GM21390 (cell line): ENCODE measurements around the gene CGB5.
"Not testable (repeated sequence)": the region's sequence is repeated elsewhere in the genome, so short reads cannot be mapped to it uniquely, and the experiment has no call there.

Experiments used
- ATAC-seq: cut with Tn5 transposase; IDR thresholded peaks from one replicate; pipeline ENCODE4 v1.9.1; 2021; ENCODE audit not compliant: unreplicated experiment

CGB5 gene

DNA sequence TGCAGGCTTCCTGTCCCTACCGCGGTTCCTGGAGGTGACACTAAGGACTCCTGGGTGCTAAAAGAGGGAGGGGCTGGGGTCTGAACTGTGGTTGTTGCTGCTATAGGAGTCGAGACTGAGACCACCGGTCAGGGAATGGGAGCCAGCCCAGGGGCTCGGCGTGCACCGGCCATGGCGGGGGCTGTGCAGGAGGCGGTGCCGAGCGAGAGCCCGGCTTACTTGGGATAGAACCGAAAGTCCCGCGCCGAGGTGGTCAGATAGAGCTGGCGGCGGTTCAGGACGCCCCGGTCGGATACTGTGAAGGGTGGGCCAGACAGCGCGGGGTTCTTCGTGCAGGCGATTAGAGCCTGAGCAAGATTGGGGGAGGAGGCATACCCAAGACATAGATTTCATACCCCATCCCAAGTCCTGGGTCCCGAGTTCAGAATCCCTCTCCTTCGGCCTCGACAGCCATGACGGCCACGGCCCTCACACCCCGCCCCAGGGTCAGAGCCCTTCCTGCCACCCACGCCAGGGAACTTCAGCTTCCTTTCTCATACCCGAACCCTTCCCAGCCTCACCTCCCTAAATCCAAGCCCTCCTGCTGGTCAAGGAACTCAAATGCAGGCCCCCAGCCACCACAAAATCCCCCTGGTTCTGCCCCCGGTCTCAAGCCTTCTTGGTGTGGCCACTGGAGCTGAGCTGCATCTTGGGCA, 13.4 kb downstream of the CGB5 start:
- not testable (repeated sequence) for ATAC-seq

DNA sequence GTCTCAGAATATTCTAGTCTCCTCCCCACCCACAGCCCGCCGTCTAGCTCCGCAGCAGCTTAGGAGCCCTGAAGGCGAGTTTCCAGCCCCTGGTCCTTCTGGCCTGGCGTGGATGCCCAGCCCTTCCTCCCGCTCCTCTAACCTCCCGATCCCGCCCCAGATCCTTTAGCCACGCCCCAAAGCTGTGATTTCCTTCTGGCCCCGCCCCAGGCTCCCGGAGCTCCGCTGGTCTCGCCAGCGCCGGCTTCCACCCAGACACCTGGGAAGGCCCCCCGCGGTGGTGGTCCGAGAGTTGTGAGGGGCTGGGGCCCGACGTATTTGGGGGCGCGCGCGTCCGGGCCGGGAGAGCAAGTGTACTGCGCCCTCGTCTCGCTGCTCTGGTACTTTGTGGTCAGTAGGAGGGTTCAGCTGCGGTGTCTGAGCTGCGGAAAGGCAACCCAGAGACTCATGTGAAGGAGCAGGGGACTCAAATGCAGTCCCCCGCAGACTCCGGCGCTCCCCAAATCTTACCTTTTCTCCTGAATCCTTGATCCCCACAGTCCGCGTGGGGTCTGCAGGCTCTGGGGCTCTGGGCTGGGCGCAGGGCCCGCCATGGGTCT, 14.1 kb downstream of the CGB5 start, which contains the start of gene CGB7:
Gene CGB7 (minus strand): TSS at position 114 of the 599 bp plus-strand sequence. CDS start 2,374 bp downstream, outside the sequence.
- no peak for ATAC-seq

DNA sequence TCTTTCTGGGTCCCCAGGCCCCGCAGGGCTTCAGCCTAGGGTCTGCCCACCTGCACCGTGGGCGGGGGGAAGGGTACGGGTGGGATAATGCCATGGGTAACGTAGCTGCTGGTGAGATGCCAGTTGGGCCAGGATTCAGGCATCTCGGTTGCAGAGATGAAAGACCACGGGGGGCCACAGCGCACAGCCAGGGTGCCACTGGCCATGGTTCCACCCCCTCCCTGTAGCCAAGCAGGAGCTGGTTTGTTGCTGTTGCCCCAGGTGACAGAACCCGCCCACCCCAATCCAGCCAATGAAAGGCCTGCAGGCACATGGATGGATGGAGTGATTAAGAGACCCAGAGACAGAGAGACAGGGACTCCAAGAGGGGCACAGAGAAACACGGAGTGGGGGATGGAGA, 14.9 kb downstream of the CGB5 start:
- no peak for ATAC-seq

DNA sequence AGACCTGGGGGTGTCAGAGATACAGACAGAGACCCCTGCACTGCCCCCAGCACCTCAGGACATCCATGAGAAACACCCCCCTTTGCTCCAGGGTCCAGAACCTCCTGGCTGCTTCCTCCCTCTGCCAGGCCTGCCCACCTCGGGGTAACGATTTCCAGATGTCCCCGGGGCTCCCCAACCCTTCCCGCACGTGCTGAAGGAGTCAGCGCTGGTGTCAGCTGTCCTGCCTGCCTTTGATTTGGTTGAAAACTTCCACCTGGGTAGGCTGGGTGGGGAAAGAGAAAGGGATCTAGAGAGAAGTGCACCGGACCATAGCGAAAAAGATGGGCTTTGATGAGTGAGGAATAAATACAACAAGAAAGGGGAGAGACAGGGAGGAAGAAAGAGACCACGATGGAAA, 15.4 kb downstream of the CGB5 start:
- no peak for ATAC-seq

DNA sequence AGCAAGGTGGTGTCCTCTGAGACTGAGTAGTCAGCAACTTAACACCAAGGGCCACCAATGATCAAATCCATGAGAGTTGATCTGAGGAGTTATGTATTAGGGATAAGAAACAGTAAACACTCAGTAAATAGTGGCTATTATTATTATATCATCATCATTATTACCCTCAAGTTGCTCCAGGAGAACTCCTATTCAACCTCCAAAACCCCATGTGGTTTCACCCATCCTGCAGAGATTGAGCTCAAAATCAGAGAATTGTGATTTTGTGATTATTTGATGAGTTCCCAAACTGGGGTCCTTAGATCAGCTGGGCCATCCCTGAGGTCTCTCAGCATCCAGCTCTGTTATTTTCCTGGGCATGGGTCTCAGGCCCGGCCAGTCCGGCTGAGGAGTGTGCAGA, 17.4 kb downstream of the CGB5 start:
- ATAC-seq, result no peak

DNA sequence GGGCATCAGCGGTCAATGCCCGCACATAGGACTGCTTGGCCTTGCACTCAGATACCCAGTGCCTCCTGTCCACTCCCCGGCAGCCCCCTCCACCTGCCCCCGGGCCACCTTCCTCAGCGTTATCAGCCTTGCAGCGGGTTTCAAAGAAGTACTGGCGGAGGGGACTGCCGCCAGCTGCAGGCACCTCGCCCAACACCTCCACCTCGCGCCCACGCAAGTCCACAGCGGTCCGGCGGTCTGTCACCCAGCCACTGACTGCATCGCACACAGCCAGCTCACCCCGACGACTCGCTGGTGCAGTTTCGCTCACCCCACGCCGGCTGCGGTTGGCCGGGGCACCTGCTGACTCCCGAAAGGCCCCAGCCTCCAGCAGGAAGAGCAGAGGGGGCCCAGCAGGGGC, 17.8 kb downstream of the CGB5 start:
- no peak for ATAC-seq

DNA sequence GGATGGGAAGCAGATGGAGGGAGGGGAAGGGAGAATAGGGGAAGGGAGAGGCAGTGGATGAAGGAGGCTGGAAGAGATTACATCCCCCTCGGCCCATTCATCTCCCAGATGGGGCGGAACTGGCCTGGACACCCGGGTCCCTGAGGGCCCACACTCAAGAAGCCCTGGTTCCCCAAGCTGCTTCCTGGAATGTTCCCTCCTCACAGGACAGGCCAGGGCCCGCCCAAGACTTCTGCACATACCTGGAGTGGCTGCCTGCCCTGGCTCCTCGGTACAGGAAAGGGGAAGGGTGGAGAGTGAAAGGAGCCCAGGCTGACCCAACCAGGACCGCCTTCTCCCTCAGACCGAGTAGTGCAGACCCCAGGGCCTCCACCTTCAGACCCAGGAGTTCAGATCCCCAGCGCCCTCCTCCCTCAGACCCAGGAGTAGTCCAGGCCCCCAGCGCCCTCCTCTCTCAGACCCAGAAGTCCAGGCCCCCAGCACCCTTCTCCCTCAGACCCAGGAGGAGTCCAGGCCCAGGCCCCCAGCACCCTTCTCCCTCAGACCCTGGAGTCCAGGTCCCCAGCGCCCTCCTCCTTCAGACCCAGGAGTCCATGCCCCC, 20.5 kb downstream of the CGB5 start:
- ATAC-seq, result no peak

DNA sequence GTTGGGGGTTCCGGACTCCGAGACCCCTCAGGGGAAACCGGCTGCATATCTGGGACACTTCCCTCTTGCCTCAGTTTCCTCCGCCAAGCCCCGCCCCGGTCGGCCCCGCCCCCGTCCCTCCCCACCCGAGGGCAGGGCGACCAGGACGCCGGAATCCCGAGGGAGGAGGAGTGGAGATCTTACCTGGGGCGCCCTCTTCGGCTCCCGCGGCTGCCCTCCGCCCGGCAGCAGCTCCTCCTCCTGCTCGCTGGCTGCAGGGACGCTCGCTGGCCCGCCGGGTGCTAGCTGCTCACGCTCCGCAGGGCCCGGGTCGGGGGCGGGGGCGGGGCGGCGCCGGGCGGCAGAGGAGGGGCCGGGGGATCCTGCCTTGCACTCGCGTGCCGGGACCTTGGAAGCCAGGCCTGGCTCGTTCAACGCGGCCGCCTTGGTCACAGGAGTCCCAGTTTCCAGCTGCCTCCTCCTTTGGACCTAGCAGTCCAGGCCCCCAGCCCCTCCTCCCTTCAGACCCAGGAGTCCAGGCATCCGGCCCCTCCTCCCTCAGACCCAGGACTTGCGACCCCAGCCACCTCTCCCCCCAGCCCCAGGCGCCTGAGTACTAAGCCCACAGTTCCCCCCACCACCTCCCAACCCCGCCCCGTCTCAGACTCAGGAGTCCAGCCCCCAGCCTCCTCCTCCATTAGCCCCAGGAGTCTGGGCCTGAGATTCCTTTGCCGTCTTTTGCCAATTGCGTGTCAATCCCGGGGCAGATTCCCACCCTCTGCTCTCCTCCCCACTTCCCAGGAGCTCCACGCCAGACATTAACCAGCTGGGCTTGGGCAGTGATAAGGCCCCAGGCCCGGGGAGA, 21.3 kb downstream of the CGB5 start, which contains the start of gene NTF4:
Gene NTF4 (minus strand): TSS at position 51 of the 844 bp plus-strand sequence. CDS start 2,821 bp downstream, outside the sequence.
- no peak for ATAC-seq

DNA sequence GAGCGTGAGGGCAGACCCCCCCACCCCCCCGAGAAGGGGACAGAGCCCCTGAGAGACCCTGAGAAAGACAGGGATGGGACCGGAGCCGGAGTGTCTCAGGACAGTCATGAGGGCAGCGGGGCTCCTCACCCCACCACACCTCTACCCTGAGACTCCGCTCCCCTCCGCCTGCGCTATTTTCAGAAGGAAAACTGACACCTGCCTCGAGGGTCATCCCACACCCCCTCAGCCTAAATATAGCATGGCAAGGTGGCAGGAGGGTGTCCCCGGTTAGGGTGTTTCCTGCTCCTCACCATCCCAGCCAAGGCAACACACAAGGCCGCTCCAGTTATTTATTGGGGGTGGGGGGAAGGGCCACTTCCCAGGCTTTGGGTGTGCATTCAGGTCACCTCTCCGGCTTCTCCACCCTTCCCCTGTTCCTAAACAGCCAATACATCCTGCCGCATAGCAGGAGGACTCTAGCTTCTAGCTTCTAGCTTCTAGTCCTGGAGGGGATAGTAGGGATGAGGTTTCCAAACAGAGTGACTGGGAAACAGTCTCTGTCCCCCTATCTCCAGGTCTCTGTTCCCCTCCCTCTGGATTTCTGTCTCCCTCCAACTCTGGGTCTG, 22.4 kb downstream of the CGB5 start:
- ATAC-seq, result no peak

DNA sequence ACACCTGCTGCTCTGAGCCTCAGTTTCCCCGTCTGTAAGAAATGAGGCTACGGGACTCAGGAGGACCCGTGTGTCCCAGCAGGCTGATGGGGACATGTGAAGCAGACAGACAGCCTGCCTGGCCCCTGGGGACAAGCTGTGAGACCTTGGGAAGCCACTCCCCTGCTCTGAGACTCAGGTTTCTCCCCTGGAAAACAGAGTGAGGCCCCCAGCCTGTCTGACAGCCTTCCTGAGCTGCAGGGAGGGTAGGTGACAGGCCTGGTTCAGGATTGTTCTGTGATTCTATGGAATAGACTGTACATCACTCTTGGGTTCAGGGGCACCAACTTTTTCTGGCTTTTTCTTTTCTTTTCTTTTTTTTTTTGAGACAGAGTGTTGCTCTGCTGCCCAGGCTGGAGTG, 23.9 kb downstream of the CGB5 start:
- ATAC-seq, result no peak

DNA sequence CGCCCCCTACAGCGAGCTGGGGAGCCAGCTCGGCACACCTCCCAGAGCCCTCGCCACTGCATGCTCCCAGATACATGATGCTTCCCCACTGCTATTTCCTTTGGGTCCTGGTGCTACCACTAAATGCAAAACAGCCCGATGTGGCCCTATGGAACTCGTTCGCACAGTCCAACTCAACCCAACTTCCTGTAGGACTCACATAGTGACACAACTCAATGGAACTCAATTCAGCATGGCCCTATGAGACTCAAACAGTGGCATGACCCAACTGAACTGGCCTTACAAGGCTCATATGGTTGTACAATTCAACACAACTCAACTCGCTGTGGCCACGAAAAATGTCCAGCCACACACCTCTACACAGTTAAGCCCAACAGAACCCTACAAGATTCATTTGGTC, 25.4 kb downstream of the CGB5 start:
- ATAC-seq, result no peak

DNA sequence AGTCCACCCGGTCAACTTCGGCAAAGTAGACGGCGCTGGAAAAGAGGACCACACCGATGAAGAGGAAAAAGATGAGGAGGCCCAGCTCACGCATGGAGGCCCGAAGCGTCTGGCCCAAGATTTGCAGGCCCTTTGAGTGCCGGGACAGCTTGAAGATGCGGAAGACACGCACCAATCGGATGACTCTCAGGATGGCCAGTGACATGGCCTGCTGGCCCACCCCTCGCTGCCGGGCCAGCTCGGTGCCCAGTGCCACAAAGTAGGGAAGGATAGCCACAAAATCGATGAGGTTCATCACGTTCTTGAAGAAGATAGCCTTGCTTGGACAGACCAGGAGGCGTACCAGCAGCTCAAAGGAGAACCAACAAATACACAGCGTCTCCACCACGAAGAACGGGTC, 26.8 kb downstream of the CGB5 start:
- no peak for ATAC-seq

DNA sequence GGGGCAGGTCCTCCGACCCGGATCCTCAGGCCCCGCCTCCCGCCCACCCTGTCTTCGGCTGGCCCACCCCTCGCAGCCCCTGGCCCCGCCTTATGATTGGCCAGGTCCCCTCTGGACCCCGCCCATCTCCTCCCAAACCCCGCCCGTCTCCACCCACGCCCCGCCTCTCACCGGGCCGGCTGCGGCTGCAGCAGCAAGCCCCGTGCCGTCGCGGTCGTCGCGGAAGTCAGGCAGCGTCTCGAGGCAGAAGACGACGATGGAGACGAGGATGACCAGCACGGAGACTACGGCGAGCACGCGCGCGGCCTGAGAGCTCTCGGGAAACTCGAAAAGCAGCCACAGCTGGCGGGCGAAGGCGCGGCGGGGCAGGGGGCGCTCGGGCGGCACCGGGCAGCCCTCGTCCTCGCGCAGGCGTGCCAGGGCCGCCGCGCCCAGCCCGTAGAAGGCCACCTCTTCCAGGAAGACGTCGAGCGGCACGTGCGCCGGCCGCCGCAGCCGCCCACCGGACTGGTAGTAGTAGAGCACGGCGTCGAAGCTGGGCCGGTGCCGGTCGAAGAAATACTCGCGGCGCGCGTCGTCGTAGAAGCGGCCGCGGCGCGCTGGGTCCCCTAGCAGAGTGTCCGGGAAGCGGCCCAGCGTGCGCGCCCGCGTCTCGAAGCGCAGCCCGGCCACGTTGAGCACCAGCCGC, 28.4 kb downstream of the CGB5 start:
- no peak for ATAC-seq

DNA sequence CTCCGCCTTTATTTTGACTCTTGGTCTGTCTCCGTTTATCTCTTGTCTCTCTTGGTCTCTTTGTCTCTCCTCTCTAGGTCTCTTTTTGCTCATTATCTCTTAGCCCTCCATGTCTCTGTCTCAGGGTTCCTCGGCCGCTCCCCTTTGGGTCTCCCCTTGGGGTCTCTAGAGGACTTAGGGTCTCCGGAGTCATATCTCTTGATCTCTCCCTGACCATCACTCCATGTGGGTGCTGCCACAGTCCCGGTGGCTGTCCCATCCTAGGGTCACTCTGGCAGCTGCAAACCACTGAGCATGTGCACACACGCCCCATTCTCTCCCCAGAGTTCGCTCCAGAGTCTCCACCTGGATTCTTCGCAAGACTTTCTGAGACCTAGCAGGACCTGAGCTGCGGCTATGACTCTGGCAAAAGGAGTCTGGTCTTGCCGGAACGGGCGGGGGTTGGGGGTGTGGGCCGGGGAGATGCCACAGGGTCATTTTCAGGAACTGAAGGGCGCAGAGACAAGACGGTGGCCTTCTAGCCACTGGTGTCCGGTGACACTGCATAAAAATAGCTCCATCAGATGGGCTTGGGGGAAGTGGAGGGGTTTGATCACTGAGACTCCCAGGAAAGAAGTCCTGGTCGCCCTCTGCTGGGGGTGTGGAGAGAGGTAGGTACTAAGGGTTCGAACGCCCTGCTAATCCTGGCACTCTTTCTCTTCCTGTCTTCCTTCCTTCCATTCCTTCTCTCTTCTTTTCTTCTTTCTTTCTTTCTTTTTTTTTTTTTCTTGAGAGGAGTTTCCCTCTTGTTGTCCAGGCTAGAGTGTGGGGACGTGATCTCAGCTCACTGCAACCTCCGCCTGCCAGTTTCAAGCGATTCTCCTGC, 30.1 kb downstream of the CGB5 start:
- no peak for ATAC-seq

DNA sequence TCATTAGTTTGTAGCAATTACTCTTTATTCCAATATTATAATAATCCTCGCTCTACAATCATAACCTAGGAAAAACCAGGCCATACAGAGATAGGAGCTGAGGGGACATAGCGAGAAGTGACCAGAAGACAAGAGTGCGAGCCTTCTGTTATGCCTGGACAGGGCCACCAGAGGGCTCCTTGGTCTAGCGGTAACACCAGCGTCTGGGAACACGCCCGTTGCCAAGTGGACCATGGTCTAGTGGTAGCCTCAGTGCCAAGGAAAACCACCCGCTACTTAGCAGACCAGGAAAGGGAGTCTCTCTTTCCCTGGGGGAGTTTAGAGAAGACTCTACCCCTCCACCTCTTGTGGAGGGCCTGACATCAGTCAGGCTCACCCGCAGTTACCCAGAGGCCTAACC, 31.2 kb downstream of the CGB5 start:
- ATAC-seq, result not testable (repeated sequence)

DNA sequence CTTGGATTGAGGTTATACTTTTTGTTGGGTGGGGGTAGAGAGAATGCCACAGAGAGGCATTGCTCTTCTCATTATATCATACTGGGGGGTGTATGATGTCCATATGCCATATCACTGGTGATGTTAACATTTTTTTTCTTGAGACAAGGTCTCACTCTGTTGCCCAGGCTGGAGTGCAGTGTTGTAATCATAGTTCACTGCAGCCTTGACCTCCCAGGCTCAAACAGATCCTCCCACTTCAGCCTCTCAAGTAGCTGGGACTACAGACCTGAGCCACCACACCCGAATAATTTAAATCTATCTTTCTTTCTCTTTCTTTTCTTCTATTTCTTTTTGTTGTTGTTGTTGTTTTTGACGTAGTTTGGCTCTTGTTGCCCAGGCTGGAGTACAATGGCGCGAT, 36.7 kb downstream of the CGB5 start:
- ATAC-seq, result no peak

DNA sequence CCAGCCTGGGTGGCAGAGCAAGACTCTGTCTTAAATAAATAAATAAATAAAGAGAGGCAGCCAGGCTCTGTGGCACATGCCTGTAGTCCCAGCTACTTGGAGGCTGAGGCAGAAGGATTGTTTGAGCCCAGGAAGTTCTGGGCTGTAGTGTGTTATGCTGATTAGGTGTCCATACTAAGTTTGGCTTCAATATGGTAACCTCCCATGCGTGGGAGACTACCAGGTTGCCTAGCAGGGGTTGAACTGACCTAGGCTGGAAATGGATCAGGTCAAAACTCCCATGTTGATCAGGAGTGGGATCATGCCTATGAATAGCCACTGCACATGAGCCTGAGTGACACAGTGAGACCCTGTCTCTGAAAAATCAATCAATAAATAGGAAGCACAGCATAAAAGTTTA, 37.6 kb downstream of the CGB5 start:
- no peak for ATAC-seq

DNA sequence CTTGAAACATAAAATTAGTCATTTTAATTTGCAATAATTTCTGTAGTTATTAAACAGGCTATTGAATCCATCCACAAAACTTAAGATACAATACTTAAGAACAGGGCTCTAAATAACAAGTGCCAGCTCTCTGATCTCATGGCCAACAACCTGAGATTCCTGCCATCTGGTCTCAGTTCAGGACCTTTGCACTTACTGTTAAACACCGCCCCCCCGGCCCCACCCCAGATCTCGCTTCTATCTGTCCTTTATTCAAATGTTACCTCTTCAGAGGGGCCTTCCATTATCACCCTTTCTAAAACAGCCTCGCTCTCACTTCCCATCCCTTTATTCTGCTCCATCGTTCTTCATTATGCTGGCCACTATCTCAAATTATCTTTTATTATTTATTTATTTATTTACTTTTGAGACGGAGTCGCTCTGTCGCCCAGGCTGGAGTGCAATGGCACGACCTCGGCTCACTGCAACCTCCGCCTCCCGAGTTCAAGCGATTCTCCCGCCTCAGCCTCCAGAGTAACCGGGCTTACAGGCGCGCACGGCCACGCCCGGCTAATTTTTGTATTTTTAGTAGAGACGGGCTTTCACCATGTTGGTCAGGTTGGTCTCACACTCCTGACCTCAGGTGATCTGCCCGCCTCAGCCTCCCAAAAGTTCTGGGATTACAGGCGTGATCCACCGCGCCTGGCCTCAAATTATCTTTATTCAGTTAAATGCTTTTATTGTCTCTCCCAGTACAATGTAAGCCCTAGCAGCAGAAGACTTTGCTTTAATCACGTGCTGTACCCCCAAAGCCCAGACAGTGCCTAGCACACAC, 40.8 kb downstream of the CGB5 start:
- no peak for ATAC-seq
